GM12872 (cell line): ENCODE measurements around the gene IFNA2.

Source experiments
- TF ChIP-seq, protein P1 (sequence below): IDR thresholded peaks from 3 replicates; pipeline ENCODE4 v1.5.1; 2011; ENCODE audit warnings: low read depth, mild to moderate bottlenecking, low read length, moderate library complexity; ENCODE audit not compliant: insufficient read depth

Gene IFNA2

GRCh38 chr9:21385131-21385670 is at the start of gene IFNA2:
Gene IFNA2, minus strand, starts transcription at chr9:21385398. Its CDS starts 69 bp downstream, at chr9:21385329.
- TF ChIP-seq, protein P1, sequence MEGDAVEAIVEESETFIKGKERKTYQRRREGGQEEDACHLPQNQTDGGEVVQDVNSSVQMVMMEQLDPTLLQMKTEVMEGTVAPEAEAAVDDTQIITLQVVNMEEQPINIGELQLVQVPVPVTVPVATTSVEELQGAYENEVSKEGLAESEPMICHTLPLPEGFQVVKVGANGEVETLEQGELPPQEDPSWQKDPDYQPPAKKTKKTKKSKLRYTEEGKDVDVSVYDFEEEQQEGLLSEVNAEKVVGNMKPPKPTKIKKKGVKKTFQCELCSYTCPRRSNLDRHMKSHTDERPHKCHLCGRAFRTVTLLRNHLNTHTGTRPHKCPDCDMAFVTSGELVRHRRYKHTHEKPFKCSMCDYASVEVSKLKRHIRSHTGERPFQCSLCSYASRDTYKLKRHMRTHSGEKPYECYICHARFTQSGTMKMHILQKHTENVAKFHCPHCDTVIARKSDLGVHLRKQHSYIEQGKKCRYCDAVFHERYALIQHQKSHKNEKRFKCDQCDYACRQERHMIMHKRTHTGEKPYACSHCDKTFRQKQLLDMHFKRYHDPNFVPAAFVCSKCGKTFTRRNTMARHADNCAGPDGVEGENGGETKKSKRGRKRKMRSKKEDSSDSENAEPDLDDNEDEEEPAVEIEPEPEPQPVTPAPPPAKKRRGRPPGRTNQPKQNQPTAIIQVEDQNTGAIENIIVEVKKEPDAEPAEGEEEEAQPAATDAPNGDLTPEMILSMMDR: no peak

GRCh38 chr9:21435015-21435383 is 49.8 kb upstream of the IFNA2 start:
- TF ChIP-seq, protein P1: 0 out of 3 replicates have a peak, but pooled peaks have one; percentile 12

DNA sequence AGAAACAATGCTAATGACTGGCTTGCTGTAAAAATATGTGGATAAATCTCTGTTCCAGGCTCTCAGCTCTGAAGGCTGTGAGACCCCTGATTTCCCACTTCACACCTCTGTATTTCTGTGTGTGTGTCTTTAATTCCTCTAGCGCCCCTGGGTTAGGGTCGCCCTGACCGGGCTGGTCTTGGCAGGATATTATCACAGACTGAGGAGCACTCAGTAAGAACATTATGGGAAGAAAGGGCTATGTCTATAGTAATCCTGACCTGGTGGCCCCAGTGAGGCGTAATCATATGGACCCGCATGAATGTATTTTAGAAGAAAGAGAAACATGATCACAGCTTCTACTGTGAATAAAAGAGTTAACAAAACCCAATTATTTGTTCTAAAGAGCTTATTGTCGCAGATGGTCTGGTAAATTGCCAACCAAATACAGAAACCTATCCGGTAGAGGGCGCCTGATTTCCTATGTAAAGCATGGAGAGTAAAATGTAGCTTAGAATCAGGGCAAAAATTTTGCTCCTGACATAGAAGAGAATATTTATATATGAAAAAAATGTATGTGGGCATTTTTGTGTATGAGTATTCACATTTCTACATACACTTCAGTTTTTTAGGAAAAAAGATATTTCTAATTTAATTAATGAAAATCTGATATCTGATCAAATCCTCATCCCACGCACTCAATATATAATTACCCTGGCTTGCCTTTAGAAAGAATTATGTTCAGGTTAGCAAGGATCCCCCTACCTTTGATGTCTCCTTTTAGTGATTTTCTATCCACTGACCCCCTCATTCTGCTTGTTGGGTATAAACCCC is 49.2 kb upstream of the IFNA2 start:
- TF ChIP-seq, protein P1: peak; percentile 49

DNA sequence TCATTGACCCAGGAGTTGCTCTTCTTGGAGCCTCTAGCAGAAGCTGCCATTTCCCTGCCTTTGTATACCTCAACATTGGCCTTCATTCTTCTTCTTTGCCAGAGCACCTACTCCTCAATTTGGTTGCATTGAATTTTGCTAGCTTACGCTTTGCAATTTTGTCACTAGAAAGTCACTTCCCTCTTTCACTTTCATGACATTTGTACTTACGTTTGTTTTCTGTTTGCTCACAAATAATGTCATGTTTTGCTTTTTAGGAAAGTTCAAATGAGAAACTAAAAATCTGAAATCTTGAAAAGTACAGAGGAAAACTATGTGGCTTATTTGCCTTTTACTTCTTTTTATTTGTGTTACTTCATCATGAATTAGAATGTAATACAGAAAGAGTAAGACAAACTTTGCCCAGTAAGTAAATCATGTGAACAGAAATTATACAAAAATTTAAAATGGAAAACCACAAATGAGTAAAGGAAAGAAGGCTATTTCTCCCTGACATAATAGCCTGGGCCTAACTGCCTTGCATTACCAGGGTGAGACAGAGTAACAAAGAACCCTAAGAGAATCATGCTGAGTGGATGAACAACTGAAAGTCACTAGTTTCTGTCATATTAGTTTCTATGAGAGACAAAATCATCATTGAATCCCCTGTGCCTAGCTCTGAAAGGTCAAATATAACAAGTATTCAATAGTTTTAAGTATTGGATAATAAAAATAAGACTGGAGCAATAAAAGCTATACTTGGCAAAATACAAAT is 47.7 kb upstream of the IFNA2 start:
- TF ChIP-seq, protein P1: no peak

- TF ChIP-seq, protein P1: no peak
Observed at GRCh38 chr9:21429191-21429590, 44.0 kb upstream of the IFNA2 start.

DNA sequence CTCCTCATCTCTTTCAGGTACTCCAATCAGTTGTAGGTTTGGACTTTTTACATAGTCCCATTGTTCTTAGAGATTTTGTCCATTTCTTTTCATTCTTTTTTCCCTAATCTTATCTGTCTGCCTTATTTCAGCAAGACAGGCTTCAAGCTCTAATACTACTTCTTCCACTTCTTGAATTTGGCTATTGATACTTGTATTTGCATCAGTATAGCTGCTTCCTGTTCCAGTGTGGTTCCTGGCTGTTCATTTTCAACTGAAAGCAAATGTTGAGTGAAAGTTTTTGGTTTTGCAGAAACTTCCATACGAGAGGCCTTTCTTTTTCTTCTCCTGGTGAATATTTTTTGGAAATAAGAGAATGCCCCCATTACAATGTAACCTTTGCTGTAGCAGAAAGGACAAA is 43.0 kb upstream of the IFNA2 start:
- TF ChIP-seq, protein P1: no peak
